GM12878 (cell line): ENCODE data around the gene SPACA5. TPM values are rescaled to one million over a fixed set of nuclear protein-coding genes. Genes with fewer than 3 reads are reported as not detected.

ENCODE experiments used
- ATAC-seq: fragments of 200-7000 bp; cut with Tn5 transposase; 3 replicates; pipeline ENCODE4 v1.9.1; 2020; ENCODE audit warnings: mild to moderate bottlenecking, moderate library complexity
- BruUV-seq: library from RNA; stranded (reverse); fragments of 400-500 nt; replicated peaks from 2 replicates; lab custom pipeline; 2021; lab: Mats Ljungman, UMichigan
- CTCF ChIA-PET: fragments of 300-600 bp; sonication (Branson Sonifier 250); formaldehyde crosslinking; extraction: SDS; loops from one replicate; lab custom pipeline; 2021; ENCODE audit warnings: inconsistent platforms; lab: Yijun Ruan, JAX
- POLR2A ChIA-PET: fragments of 350-600 bp; formaldehyde crosslinking; extraction: SDS; loops from one replicate; lab custom pipeline; 2021; ENCODE audit warnings: inconsistent platforms; lab: Charles Lee
- RAD21 ChIA-PET: fragments of 300-600 bp; sonication (Branson Sonifier 250); formaldehyde crosslinking; loops from one replicate; lab custom pipeline; 2023; ENCODE audit warnings: antibody characterized with exemption; ENCODE audit not compliant: unreplicated experiment; lab: Charles Lee
- SMC1A ChIA-PET: fragments of 300-600 bp; sonication (Branson Sonifier 250); formaldehyde crosslinking; loops from one replicate; lab custom pipeline; 2023; ENCODE audit not compliant: unreplicated experiment, uncharacterized antibody; lab: Charles Lee
- DNase-seq: peaks from one replicate; pipeline ENCODE4 v3.0.0-alpha.2; 2011; ENCODE audit warnings: low read depth, low spot score
- FAIRE-seq: peaks from 3 replicates; lab custom pipeline; 2011; peaks lifted over from hg19 to GRCh38; lab: Jason Lieb, UNC
- H2AFZ ChIP-seq: 2 replicates; pipeline ENCODE4 v1.6.0; 2011; ENCODE audit warnings: low read depth, low read length, control low read depth; ENCODE audit not compliant: control insufficient read depth
- H3K27ac ChIP-seq: 2 replicates; pipeline ENCODE4 v1.5.1; 2011; ENCODE audit warnings: control low read depth; ENCODE audit not compliant: control insufficient read depth, insufficient read depth
- H3K27me3 ChIP-seq, 2 experiments: replicated peaks in 1 of 2; 2 replicates each; pipeline versions ENCODE4 v1.6.0 to v1.6.1; 2011; ENCODE audit warnings: low read length in 1 of 2; ENCODE audit not compliant: control insufficient read depth in 2 of 2, insufficient read depth in 2 of 2
- H3K36me3 ChIP-seq, 2 experiments: 2 replicates each; pipeline ENCODE4 v1.5.1; 2011; ENCODE audit warnings: low read length in 1 of 2; ENCODE audit not compliant: control insufficient read depth in 2 of 2, insufficient read depth in 2 of 2
- H3K4me1 ChIP-seq: 2 replicates; pipeline ENCODE4 v1.6.1; 2011; ENCODE audit warnings: mild to moderate bottlenecking, low read length, moderate library complexity, mixed read lengths; ENCODE audit not compliant: control insufficient read depth, insufficient read depth
- H3K4me2 ChIP-seq: 2 replicates; pipeline ENCODE4 v1.6.0; 2011; ENCODE audit warnings: control low read depth; ENCODE audit not compliant: control insufficient read depth, insufficient read depth
- H3K4me3 ChIP-seq: fragments of 200-600 bp; sonication (generic); 2 replicates; pipeline ENCODE4 v1.5.1; 2016
- H3K79me2 ChIP-seq: 2 replicates; pipeline ENCODE4 v1.6.0; 2011; ENCODE audit warnings: low read length; ENCODE audit not compliant: control insufficient read depth, insufficient read depth
- H3K9ac ChIP-seq: 2 replicates; pipeline ENCODE4 v1.8.0; 2011; ENCODE audit warnings: low read length, control low read depth, mixed read lengths; ENCODE audit not compliant: control insufficient read depth, insufficient read depth
- H3K9me3 ChIP-seq: replicated peaks from 3 replicates; pipeline ENCODE4 v1.5.1; 2011; ENCODE audit warnings: mild to moderate bottlenecking, low read length; ENCODE audit not compliant: control insufficient read depth, insufficient read depth
- H4K20me1 ChIP-seq: 2 replicates; pipeline ENCODE4 v1.6.0; 2011; ENCODE audit not compliant: control insufficient read depth, insufficient read depth
- FOXM1 ChIP-seq: IDR thresholded peaks from 2 replicates; pipeline ENCODE4 v1.6.1; 2012; ENCODE audit warnings: low read depth, mild to moderate bottlenecking, inconsistent platforms, low read length, moderate library complexity
- HDAC2 ChIP-seq: fragments of 200-600 bp; sonication (generic); IDR thresholded peaks from 2 replicates; pipeline ENCODE4 v1.6.1; 2017
- KLF5 ChIP-seq: fragments of 450-650 bp; IDR thresholded peaks from 2 replicates; pipeline ENCODE4 v1.6.1; 2014; ENCODE audit warnings: mild to moderate bottlenecking; ENCODE audit not compliant: partially characterized antibody
- MTA2 ChIP-seq: fragments of 450-650 bp; IDR thresholded peaks from 2 replicates; pipeline ENCODE4 v1.6.1; 2016; ENCODE audit warnings: low read depth, mild to moderate bottlenecking, moderate library complexity
- MYC ChIP-seq: IDR thresholded peaks from 2 replicates; pipeline ENCODE4 v1.6.1; 2011; ENCODE audit warnings: mild to moderate bottlenecking, low read length, moderate library complexity, inconsistent platforms; ENCODE audit not compliant: insufficient read depth, insufficient replicate concordance, insufficient read length, severe bottlenecking
- NBN ChIP-seq: fragments of 450-650 bp; IDR thresholded peaks from 2 replicates; pipeline ENCODE4 v1.6.1; 2016
- NFIC ChIP-seq: IDR thresholded peaks from 2 replicates; pipeline ENCODE4 v1.6.1; 2012; ENCODE audit warnings: low read depth, mild to moderate bottlenecking, inconsistent platforms, low read length, moderate library complexity
- NFYB ChIP-seq: IDR thresholded peaks from 2 replicates; pipeline ENCODE4 v1.6.1; 2011; ENCODE audit warnings: low read depth, mild to moderate bottlenecking, low read length, improper control_type of control experiment, moderate library complexity; ENCODE audit not compliant: insufficient read depth
- NR2C1 ChIP-seq: fragments of 450-650 bp; IDR thresholded peaks from 2 replicates; pipeline ENCODE4 v1.6.1; 2017; ENCODE audit warnings: antibody characterized with exemption, mild to moderate bottlenecking, moderate library complexity
- RUNX3 ChIP-seq: IDR thresholded peaks from 2 replicates; pipeline ENCODE4 v1.6.1; 2012; ENCODE audit warnings: low read length, inconsistent platforms
- SIX5 ChIP-seq: IDR thresholded peaks from 2 replicates; pipeline ENCODE4 v1.6.1; 2011; ENCODE audit warnings: mild to moderate bottlenecking, low read depth, low read length, moderate library complexity; ENCODE audit not compliant: severe bottlenecking
- SP1 ChIP-seq: IDR thresholded peaks from one replicate; pipeline ENCODE4 v1.6.1; 2011; ENCODE audit warnings: low read depth, low read length
- SRF ChIP-seq, 2 experiments: IDR thresholded peaks; 2 replicates each; pipeline ENCODE4 v1.6.1; 2011; ENCODE audit warnings: low read depth in 2 of 2, low read length in 2 of 2, mild to moderate bottlenecking in 1 of 2, moderate library complexity in 1 of 2
- ZNF217 ChIP-seq: fragments of 450-650 bp; IDR thresholded peaks from 2 replicates; pipeline ENCODE4 v1.6.1; 2017; ENCODE audit warnings: antibody characterized with exemption, mild to moderate bottlenecking
- ZSCAN29 ChIP-seq: fragments of 450-650 bp; IDR thresholded peaks from 2 replicates; pipeline ENCODE4 v1.6.1; 2017; ENCODE audit warnings: mild to moderate bottlenecking, moderate library complexity
- WGBS: methylation state at CpG from one replicate; pipeline ENCODE4 v1.1.6; 2016; ENCODE audit warnings: low lambda C conversion rate; ENCODE audit not compliant: insufficient replicate concordance, insufficient coverage; ENCODE audit errors: missing lambda C conversion rate; 5-methylcytosine and 5-hydroxymethylcytosine counted together
- in situ Hi-C: fragments of 300-500 bp; cut with MboI; formaldehyde crosslinking; loops from 9 replicates; pipeline ENCODE4 v1.14.3; 2018; ENCODE audit warnings: mixed read lengths
- intact Hi-C: fragments of 100-400 bp; cut with micrococcal nuclease; formaldehyde crosslinking; loops from one replicate; pipeline ENCODE4 v1.14.2; 2022; ENCODE audit not compliant: unreplicated experiment
- polyA plus RNA-seq, 11 experiments: library from polyadenylated mRNA; depleted of rRNA in 4 of 11; unstranded in 6 of 11; stranded (reverse) in 5 of 11; fragments of >200 nt; fragmentation: Nextera tagmentation in 4 of 11; fragmentation: Illumina TruSeq in 1 of 11; extraction: Ambion mirVana in 4 of 11; extraction: Trizol in 1 of 11; gene quantifications; 1 replicate in 1 of 11; 2 replicates in 10 of 11; pipeline versions ENCODE4 v1.2.1 to v1.2.3, GENCODE V29; 2011 to 2016; ENCODE audit warnings: inconsistent platforms in 2 of 11, missing spikeins in 2 of 11, low read depth in 1 of 11
- total RNA-seq, 4 experiments: library from RNA; depleted of rRNA in 3 of 4; stranded (reverse); fragments of >200 nt in 3 of 4; fragmentation: Illumina TruSeq in 1 of 4; extraction: Trizol in 1 of 4; gene quantifications; 2 replicates each; pipeline versions ENCODE4 v1.2.1 to v1.2.3, GENCODE V29; 2013 to 2021
- TF ChIP-seq, protein P1 (sequence below): fragments of 450-650 bp; IDR thresholded peaks from 2 replicates; pipeline ENCODE4 v1.6.1; 2016; ENCODE audit warnings: mild to moderate bottlenecking
- TF ChIP-seq, protein P2 (sequence below): fragments of 450-650 bp; IDR thresholded peaks from 2 replicates; pipeline ENCODE4 v1.6.1; 2017; ENCODE audit warnings: low read depth, mild to moderate bottlenecking, moderate library complexity
- TF ChIP-seq, protein P3 (sequence below): fragments of 450-650 bp; IDR thresholded peaks from 2 replicates; pipeline ENCODE4 v1.6.1; 2018; ENCODE audit warnings: borderline replicate concordance, mild to moderate bottlenecking; ENCODE audit not compliant: partially characterized antibody

SPACA5 gene
- total and polyA plus RNA-seq, 10 of the 15 experiments (the other 5 are each of a cell fraction or from before 2014, with no cell fraction given): 0.18 to 0.97 (median 0.25) TPM; not detected in 4

DNA sequence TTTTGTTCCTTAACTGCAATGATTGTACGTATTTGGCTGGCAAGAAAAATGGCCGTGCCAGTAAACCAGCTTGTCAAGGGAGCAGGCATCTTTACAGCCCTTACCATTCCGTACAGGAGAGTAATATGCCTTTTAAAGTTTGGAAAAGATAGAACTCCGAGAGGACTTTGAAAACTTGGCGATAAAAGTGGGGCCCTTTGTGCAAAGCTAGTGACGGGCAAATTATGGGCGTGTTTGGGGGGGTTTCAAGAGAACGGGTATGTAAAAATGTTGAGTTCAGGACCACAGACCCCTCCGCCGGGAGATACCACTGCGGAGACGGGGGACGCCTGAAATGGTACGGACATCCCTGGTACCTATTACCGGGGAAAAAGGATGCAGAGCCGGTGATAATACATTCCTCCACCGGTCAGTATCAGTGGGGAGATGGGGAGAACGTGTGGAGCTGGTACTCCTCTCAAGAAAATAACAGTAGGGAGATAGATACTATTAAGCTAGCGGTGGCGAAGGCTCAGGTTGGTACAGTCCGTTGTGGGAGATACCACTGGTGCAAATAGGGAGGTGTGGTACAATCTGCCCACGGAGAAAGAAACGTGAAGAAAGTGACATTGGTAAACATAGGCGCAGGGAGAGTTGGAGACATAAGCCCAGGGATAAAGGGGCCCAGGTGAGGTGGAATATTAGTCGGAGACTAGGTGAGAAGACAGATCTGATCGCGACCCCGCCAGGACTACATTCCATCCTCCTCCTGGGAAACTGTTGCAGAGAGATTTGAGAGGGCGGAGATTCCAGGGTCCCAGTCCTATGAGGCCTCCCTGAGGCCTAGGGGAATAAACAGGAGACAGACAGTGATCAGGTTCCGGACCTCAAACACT is 14.5 kb downstream of the SPACA5 start:
- H4K20me1 ChIP-seq: no peaks in the 10 kb centered on the region
- no TSS peak for BruUV-seq
- POLR2A ChIA-PET: interaction anchor here (0.5 to 1.3 kb wide), 2 partner anchors 177 to 185 kb away, joined by 3 to 5 read pairs; partner anchors contain the start of gene ZNF81
- ATAC-seq: peak; percentile 83
- H3K36me3 ChIP-seq: no peaks in the 10 kb centered on the region
- H3K9ac ChIP-seq: peak overlapping the region; percentile 73
- H2AFZ ChIP-seq: peak overlapping the region; percentile 99
- DNase-seq: peak; percentile 62
- intact Hi-C loops (no loop called here), in situ Hi-C loops (loop anchor here (10.0 kb wide), 1 partner anchor 456 kb away; the partner anchor contains the start of gene ARAF)
- SMC1A ChIA-PET: interaction anchor here (0.6 to 1.4 kb wide), 7 partner anchors 85 to 1247 kb away, joined by 3 to 9 read pairs (median 4); partner anchors contain the start of gene ZNF81
- peak overlapping the region; percentile 65 for H3K4me2 ChIP-seq
- no peaks in the 10 kb centered on the region for H3K79me2 ChIP-seq
- H3K27ac ChIP-seq: peak overlapping the region; percentile 89
- no peaks in the 10 kb centered on the region for H3K4me1 ChIP-seq
- RAD21 ChIA-PET: interaction anchor here (0.8 to 1.4 kb wide), 2 partner anchors 61 to 85 kb away, joined by 3 to 4 read pairs; no protein-coding TSS in a partner anchor
- H3K4me3 ChIP-seq: peak overlapping the region; percentile 60
- H3K9me3 ChIP-seq: no peaks in the 10 kb centered on the region
- CTCF ChIA-PET: interaction anchor here (0.7 to 3.9 kb wide), 4 partner anchors 62 to 211 kb away, joined by 3 to 18 read pairs (median 5); no protein-coding TSS in a partner anchor
- FAIRE-seq: no peak
- WGBS: 26% methylated on average over 30 of the region's 30 CpGs
- H3K27me3 ChIP-seq: no peaks in the 10 kb centered on the region
- TF ChIP-seq NFYB: no peak
- TF ChIP-seq MTA2: 0 out of 2 replicates have a peak, but pooled peaks have one; percentile 15
- TF ChIP-seq KLF5: peak; percentile 98
- TF ChIP-seq NFIC: peak; percentile 68
- TF ChIP-seq, protein P1, sequence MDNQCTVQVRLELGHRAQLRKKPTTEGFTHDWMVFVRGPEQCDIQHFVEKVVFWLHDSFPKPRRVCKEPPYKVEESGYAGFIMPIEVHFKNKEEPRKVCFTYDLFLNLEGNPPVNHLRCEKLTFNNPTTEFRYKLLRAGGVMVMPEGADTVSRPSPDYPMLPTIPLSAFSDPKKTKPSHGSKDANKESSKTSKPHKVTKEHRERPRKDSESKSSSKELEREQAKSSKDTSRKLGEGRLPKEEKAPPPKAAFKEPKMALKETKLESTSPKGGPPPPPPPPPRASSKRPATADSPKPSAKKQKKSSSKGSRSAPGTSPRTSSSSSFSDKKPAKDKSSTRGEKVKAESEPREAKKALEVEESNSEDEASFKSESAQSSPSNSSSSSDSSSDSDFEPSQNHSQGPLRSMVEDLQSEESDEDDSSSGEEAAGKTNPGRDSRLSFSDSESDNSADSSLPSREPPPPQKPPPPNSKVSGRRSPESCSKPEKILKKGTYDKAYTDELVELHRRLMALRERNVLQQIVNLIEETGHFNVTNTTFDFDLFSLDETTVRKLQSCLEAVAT: peak; percentile 73; the same call in 1 of the 2 replicates
- no peak for TF ChIP-seq HDAC2
- no peak for TF ChIP-seq ZNF217
- TF ChIP-seq, protein P2, sequence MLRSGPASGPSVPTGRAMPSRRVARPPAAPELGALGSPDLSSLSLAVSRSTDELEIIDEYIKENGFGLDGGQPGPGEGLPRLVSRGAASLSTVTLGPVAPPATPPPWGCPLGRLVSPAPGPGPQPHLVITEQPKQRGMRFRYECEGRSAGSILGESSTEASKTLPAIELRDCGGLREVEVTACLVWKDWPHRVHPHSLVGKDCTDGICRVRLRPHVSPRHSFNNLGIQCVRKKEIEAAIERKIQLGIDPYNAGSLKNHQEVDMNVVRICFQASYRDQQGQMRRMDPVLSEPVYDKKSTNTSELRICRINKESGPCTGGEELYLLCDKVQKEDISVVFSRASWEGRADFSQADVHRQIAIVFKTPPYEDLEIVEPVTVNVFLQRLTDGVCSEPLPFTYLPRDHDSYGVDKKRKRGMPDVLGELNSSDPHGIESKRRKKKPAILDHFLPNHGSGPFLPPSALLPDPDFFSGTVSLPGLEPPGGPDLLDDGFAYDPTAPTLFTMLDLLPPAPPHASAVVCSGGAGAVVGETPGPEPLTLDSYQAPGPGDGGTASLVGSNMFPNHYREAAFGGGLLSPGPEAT: peak; percentile 99
- TF ChIP-seq NBN: peak; percentile 62
- TF ChIP-seq ZSCAN29: no peak
- peak; percentile 52 for TF ChIP-seq SP1
- TF ChIP-seq FOXM1: no peak
- TF ChIP-seq SRF (IDR thresholded peaks at IDR 0.05; ENCODE audit: low read depth in 2 of 2, low read length in 2 of 2): no peak
- peak; percentile 49 for TF ChIP-seq RUNX3
- TF ChIP-seq, protein P3, sequence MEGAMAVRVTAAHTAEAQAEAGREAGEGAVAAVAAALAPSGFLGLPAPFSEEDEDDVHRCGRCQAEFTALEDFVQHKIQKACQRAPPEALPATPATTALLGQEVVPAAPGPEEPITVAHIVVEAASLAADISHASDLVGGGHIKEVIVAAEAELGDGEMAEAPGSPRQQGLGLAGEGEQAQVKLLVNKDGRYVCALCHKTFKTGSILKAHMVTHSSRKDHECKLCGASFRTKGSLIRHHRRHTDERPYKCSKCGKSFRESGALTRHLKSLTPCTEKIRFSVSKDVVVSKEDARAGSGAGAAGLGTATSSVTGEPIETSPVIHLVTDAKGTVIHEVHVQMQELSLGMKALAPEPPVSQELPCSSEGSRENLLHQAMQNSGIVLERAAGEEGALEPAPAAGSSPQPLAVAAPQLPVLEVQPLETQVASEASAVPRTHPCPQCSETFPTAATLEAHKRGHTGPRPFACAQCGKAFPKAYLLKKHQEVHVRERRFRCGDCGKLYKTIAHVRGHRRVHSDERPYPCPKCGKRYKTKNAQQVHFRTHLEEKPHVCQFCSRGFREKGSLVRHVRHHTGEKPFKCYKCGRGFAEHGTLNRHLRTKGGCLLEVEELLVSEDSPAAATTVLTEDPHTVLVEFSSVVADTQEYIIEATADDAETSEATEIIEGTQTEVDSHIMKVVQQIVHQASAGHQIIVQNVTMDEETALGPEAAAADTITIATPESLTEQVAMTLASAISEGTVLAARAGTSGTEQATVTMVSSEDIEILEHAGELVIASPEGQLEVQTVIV: peak; percentile 70
- peak; percentile 49 for TF ChIP-seq SIX5
- TF ChIP-seq NR2C1: peak; percentile 78
- TF ChIP-seq MYC: no peak
